GM18867 (cell line): Measurements from ENCODE around the gene ATRNL1.
"Not testable (repeated sequence)": the region's sequence is repeated elsewhere in the genome, so short reads cannot be mapped to it uniquely, and the experiment has no call there.

ENCODE experiments used
- ATAC-seq: cut with Tn5 transposase; IDR thresholded peaks from one replicate; pipeline ENCODE4 v1.9.1; 2021; ENCODE audit warnings: mild to moderate bottlenecking, moderate library complexity; ENCODE audit not compliant: unreplicated experiment

The ATRNL1 gene

DNA sequence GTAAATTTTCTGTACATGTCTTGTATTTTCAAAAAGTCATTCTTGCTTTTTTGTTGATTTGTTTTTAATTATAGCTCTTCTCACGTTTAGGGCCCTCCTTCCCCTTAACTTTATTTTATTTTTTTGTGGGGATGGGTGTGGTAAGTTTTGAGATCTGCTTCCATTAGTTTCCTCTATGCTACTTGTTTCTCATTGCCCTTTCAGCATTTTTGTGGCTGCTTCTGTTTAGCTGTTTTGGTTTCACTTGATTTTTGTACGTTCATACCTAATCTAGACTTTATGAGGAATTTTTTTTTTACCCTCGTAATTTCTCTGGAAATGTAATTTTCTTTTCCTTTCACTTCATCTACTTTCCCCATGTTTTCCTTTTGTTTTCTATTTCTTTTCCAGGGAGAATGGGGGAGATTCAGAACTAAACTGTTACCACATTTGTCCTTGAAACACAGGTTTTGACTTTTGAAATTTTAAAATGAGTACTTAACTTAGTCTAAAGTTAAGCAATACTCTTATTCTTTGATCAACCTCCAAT lies 80.8 kb downstream of the ATRNL1 start:
- ATAC-seq: no peak

DNA sequence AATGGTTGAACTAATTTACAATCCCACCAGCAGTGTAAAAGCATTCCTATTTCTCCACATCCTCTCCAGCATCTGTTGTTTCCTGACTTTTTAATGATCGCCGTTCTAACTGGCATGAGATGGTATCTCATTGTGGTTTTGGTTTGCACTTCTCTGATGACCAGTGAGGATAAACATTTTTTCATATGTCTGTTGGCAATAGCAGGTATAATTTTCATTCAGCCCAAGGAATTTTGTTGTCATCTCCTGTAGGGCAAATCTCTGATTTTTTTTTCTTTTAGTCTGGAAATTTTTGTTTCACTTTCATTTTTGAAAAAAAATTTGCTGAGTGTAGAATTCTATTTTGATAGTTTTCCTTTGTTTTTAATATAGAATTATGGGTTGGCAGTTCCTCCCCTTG lies 114.1 kb downstream of the ATRNL1 start:
- ATAC-seq: not testable (repeated sequence)

DNA sequence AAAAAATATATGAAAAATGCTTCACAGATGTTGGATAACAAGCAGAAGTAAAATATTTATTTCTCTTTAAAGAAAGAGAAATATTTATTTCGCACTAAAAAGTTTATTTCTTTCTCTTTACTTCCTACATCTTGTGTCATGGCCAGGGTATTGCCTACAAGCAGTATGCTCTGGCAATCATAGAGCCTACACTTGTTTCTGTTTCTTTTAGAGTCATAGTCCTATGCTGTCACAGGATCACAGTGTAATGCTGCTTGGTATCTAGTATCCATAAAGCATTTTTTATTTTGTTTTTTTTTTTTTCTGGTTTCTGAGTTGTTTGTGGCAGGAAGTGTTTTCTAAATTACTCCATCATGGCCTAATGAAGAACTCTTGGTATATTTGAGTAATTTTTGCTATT lies 116.0 kb downstream of the ATRNL1 start:
- ATAC-seq: peak; percentile 63

DNA sequence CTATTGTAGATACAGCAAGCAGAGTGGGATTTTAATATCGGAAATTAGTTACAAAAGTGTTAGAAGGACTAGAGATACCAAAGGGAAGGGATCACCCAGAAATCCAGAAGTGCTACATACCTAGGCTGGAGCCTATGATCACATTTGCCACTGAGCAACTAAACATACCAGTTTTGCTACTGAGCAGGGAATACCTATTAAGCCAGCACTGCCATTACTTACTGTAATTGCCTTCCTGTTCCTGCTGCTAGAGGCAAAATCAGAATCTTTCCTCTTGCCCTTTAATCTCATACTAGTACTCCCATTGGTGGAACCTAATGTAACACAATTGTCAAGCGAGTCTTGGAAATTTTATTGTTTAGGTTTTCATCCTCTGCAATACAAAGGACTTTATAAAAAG lies 121.7 kb downstream of the ATRNL1 start:
- no peak for ATAC-seq

DNA sequence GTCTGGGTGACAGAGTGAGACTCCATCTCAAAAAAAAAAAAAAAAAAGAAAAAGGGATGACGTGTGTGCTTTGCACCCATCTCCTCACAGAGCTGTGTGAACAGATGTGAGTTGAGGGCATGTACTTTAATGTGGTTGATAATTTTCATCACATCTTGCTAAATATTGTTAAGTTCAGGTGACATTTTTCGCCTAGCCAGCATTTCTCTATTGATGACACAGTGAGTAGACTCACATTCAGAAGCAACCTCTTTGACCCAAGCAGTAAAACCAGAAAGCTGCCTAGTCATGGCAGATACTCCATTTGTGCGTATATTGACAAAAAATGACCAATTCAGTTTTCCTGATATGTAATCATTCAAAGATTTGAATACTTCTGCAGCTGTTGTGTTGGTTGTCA lies 126.0 kb downstream of the ATRNL1 start:
- ATAC-seq: no peak

DNA sequence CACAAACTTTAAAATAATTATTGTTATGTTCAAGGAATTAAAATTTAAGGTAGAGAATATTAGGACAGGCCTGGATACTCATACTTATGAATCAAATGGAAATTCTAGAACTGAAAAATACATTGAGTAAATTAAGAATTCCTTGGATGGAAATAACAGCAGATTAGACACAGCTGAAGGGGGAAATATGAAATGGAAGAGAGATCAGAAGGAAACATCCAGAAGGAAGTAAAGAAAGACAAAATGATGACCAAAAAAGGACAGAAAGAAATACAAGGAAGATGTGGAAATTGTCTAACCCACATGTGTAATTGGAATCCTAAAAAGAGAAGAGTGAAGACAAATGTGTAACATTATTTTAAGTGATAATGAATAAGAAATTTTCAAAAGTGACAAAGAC lies 128.9 kb downstream of the ATRNL1 start:
- ATAC-seq: no peak

DNA sequence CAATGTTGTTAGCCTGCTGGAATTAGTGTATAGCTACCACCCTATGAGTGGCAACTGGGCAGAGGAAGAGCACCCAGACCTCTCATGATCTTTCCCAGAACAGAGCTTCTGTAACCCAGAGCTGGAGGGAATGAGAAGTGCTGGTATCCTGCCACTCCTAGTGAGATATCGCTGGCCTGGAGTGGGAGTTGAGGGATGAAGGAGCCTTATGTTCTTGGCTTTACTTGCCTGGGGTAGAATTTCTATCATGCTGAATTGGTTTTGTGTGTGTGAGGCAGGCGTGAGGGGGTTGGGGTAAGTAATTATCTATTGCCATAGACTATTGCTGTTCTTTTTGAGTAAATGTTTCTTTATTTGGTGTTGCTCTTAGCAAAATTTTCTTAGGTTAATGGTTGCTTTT lies 146.6 kb downstream of the ATRNL1 start:
- no peak for ATAC-seq

DNA sequence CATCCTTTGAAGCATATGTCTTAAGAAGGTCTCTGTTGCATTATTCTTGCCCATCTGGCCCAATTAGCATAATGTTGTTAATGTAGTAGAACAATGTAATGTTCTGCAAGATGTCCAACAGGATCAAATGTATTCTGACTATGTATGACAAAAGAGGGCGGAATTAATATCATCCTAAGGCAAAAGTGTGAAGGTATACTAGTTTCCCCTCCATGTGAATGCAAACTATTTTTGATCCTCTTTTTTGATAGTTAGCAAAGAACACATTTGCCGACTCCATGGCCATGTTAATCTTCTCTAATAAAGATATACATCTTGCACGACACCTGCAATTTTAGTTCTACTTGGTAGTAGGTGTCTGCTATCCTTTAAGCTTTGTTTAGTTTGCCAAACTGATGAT lies 157.6 kb downstream of the ATRNL1 start:
- ATAC-seq: no peak

DNA sequence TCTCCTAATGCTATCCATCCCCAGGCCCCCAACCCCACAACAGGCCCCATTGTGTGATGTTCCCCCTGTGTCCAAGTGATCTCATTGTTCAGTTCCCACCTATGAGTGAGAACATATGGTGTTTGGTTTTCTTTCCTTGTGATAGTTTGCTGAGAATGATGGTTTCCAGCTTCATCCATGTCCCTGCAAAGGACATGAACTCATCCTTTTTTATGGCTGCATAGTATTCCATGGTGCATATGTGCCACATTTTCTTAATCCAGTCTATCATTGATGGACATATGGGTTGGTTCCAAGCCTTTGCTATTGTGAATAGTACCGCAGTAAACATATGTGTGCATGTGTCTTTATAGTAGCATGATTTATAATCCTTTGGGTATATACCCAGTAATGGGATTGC lies 160.6 kb downstream of the ATRNL1 start:
- ATAC-seq: not testable (repeated sequence)

DNA sequence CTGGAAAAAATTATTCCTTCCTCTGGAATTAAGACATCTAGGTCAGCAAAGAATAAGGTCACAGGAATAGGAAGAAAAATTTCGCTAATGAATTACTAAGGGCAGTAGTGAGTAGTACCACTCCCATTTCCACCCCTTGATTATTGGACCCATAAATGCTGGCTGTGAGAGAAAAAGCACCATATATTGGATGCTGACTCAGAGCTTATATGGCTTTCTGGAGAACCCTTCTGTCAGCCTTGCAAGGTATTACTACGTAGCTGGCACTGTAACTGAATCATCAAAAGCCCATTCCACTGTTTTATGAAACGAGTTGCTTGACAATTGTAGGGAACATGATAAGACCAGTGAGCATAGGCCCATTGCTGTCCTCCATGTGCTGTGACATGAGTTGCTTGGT lies 179.3 kb downstream of the ATRNL1 start:
- ATAC-seq: no peak

DNA sequence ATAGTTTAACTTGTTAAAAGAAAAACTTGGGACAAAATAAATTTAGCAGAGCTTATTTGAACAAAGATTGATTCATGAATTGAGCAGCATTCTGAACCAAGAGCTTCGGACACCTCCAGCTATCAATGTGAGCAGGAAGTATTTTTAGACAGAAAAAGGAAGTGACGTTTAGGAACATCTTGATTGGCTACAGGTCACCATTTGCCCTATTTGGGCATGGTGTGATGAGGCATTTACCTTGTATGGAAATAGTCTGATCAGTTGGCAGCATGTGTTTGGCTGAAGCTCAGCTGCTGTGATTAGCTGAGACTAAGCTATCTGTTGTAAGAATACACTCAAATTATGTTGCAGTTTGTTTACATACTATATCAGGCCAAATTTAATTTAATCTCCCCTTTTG lies 185.1 kb downstream of the ATRNL1 start:
- ATAC-seq: peak; percentile 57

DNA sequence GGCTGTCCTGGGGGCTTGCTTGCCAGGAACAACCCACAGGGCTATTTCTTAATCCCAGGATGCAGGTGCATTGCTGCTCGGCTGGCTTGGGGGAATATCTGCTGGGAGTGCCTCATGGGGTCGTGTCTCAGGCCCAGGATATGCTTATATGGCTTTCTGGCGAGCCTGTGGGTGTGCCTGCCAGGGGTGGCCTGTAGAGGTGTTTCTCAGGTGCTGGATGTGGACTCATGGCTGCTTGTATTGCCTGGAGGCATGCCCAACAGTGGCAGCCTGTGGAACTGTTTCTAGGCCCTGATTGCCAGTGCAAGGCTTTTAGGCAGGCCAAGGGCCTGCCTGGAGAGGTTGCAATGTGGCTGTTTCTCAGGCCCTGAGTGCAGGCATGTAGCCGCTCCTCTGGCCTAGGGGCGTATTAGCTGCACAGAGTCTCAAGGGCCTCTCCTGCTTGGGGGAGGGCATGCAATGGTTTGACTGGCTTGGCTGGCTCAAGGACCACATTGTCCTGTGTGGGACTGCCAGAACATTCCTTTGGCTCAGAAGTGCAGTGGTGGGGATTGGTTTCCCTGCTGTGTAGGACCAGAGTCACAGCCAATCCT lies 202.1 kb downstream of the ATRNL1 start:
- ATAC-seq: no peak

DNA sequence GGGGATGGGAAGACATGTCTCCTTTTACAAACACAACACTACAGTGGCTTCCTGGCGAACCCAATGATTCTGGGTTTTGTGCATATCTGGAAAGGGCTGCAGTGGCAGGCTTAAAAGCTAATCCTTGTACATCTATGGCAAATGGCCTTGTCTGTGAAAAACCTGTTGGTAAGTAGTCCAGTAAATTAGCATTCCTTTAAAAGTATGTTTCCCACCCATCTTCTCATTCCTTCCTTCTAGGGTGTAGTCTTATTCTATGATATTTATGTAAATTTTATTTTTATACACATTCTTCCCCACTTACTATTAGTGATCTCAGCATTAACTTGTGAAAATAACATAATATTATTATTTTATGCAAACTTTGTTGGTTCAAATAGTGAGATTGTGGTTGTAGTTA lies 206.9 kb downstream of the ATRNL1 start:
- ATAC-seq: no peak

DNA sequence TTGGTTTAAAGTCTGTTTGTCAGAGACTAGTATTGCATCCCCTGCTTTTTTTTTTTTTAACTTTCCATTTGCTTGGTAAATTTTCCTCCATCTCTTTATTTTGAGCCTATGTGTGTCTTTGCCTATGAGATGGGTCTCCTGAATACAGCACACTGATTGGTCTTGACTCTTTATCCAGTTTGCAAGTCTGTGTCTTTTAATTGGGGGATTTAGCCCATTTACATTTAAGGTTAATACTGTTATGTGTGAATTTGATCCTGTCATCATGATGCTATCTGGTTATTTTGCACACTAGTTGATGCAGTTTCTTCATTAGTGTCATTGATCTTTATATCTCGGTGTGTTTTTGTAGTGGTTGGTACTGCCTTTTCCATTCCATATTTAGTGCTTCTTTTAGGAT lies 226.5 kb downstream of the ATRNL1 start:
- ATAC-seq: not testable (repeated sequence)

DNA sequence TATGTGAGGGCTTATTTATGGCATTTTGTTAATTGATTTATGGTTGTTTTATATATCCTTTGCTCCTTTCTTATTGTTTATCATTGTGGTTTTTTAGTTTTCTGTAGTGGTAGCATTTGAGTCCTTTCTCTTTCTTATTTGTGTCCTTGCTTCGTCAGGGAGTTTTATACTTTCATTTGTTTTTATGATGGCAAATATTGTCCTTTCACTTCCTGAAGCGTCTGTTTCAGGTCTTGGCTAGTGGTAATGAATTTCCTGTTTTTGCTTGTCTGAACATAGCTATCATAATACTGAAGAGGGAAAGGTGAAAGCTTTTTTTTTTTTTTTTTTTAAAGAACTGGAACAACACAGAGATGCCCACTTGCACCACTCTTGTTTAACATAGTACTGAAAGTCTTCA lies 228.2 kb downstream of the ATRNL1 start:
- ATAC-seq: peak; percentile 66

DNA sequence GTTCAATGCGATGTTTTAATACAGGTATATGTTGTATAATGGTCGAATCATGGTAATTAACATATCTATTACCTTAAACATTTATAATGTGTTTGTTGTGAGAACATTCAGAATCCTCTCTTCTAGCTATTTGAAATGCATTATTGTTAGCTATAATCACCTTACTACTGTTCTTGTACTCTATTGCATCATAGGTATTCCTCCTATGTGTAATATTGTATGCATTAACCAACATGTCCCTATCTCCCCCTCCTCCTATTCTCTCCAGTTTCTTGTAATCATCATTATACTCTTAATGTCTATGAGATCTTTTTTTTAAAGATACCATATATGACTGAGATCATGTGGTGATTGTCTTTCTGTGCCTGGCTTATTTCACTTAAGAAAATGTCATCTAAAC lies 235.2 kb downstream of the ATRNL1 start:
- no peak for ATAC-seq

DNA sequence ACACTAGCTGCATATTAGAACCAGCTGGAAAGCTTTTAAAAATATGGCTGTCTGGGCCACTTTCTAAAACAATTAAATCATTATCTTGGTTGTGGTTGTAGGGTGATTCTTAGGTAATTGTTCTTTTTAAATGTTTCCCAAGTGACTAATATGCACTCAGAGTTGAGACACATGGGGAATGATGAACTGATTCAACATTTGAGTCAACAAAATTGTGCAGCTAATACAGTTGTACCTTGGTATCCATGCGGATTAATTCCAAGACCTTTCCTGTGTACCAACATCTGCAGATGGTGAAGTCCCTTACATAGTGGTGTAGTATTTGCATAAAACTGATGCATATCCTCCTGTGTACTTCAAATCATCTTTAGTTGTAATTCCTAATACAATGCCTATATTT lies 242.2 kb downstream of the ATRNL1 start:
- ATAC-seq: no peak

DNA sequence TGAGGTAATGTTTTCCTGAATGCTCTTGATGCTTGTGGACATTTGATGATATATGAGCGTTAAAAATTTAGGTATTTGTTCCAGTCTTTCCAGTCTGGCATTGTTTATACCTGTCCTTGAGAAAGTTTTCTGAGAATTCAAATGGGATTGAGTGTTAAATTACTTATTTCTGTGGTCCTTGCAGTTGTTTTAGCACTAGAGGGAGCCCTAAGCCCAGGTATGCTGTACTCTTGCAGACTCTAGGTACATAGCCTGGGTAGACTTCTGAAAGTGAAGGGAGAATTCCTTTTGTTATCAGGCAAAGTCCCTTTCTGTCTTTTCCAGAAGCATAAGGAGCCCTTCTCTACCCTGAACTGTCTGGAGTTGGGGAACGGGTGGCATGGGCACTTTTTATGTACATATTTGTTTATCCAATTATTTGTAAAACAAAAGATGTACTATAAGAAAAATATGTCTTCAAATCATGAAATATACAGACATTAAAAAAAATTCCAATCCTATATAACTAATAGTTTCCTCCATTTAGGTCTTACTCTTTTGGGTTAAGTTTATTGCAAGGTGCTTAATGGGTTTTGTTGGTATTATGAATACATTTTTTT lies 262.1 kb downstream of the ATRNL1 start:
- ATAC-seq: peak; percentile 90

DNA sequence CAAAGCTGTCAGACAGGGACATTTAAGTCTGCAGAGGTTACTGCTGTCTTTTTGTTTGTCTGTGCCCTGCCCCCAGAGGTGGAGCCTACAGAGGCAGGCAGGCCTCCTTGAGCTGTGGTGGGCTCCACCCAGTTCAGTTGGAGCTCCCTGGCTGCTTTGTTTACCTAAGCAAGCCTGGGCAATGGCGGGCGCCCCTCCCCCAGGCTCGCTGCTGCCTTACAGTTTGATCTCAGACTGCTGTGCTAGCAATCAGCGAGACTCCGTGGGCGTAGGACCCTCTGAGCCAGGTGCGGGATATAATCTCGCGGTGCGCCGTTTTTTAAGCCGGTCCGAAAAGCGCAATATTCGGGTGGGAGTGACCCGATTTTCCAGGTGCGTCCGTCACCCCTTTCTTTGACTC lies 274.8 kb downstream of the ATRNL1 start:
- not testable (repeated sequence) for ATAC-seq

DNA sequence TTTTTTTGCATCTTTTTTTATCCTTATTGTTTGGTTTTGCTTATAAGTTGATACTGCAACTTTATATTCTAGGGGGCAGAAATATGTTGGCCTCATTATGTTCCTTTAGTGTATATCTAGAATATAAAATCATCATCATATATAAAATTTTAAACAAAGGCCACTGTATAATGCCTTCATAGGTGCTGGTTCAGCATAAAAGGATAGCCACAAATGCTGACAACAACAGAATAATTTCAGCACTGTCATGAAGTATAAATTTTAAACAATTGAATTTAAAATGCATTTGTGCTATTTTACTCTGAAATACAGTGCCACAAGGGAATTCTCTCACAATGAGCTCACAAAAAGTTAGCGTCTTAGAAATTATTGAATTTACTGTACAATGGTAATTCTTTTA lies 285.9 kb downstream of the ATRNL1 start:
- no peak for ATAC-seq

DNA sequence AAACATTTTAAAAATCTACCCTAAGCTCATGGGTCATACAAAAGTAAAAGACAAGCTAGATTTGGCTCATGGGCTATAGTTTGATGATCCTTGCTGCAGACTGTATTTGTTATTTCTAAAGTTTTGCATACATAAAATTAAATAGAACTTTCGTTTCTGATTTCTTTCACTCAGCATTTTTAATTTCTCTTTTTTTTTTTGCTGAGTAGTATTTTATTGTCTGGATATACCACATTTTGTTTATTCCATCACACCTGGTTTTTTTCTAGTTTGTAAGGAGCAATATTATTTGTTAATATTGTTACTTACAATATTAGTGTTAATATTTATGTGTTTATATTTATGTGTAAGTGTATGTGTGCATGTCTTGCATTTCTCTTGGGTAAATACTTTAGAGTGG lies 291.5 kb downstream of the ATRNL1 start:
- no peak for ATAC-seq

DNA sequence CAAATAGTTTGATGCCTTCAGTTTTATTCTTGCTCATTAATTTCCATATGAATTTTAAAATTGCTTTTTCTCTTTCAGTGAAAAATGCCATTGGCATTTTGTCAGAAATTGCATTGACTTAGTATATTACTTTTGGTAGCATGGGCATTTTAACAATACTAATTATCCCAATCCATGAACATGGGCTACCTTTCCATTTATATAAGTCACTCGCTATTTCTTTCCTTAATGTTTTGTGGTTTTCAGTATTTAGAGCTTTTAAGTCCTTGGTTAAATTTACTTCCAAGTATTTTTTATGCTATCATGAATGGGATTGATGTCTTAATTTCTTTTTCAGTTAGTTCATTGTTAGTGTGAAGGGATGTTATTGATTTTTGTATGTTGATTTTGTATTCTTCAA lies 297.4 kb downstream of the ATRNL1 start:
- ATAC-seq: no peak

DNA sequence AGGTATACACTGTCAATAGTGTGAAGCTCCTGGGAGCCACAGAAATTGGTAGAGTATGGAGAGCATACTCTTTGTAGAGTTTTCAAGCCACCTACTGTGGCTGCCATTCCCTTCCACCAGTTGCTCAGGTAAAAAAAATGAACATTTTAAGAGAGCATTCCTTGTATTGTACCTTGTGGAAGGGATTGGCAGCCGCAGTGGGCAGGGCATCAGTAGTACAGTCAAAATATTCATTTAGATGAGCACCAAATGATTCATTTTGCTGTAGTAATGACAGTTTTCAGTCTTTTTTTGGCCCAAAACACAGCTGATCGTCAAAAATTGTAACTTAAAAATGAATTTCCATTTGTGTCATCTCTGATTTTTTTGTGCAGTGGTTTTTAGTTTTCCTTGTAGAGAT lies 304.9 kb downstream of the ATRNL1 start:
- ATAC-seq: no peak
